Measurements from ENCODE around the gene STRBP.

DNA sequence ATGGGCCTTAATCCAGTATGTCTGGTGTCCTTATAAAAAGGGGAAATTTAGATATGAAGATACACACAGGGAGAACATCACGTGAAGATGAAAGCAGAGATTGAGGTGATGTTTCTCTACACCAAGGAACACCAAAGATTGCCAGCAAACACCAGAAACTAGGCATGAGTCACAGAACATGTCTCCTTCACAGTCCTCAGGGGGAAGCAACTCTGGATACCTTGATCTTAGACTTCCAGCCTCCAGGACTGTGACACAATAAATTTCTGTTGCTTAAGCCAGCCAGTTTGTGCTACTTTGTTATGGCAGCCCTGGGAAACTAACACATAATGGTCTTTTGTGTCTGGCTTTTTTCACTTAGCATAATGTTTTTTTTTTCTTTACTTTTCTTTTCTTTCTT is 41.2 kb upstream of the STRBP start:
- TF ChIP-seq, protein P1, sequence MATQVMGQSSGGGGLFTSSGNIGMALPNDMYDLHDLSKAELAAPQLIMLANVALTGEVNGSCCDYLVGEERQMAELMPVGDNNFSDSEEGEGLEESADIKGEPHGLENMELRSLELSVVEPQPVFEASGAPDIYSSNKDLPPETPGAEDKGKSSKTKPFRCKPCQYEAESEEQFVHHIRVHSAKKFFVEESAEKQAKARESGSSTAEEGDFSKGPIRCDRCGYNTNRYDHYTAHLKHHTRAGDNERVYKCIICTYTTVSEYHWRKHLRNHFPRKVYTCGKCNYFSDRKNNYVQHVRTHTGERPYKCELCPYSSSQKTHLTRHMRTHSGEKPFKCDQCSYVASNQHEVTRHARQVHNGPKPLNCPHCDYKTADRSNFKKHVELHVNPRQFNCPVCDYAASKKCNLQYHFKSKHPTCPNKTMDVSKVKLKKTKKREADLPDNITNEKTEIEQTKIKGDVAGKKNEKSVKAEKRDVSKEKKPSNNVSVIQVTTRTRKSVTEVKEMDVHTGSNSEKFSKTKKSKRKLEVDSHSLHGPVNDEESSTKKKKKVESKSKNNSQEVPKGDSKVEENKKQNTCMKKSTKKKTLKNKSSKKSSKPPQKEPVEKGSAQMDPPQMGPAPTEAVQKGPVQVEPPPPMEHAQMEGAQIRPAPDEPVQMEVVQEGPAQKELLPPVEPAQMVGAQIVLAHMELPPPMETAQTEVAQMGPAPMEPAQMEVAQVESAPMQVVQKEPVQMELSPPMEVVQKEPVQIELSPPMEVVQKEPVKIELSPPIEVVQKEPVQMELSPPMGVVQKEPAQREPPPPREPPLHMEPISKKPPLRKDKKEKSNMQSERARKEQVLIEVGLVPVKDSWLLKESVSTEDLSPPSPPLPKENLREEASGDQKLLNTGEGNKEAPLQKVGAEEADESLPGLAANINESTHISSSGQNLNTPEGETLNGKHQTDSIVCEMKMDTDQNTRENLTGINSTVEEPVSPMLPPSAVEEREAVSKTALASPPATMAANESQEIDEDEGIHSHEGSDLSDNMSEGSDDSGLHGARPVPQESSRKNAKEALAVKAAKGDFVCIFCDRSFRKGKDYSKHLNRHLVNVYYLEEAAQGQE (IDR thresholded peaks at IDR 0.05; ENCODE audit: insufficient read depth in 1 of 2, low read depth in 2 of 2, low read length in 2 of 2), result no peak
- TF ChIP-seq POLR2AphosphoS5 (IDR thresholded peaks at IDR 0.05; ENCODE audit: low read depth, low read length), result no peak

Measured in PFSK-1 (cell line).